Measurements from ENCODE around the gene FOXC1. TPM values are rescaled to one million over a fixed set of nuclear protein-coding genes. Genes with fewer than 3 reads are reported as not detected.

Gene FOXC1
- polyA plus RNA-seq, 1 donor: 1.7 TPM

DNA sequence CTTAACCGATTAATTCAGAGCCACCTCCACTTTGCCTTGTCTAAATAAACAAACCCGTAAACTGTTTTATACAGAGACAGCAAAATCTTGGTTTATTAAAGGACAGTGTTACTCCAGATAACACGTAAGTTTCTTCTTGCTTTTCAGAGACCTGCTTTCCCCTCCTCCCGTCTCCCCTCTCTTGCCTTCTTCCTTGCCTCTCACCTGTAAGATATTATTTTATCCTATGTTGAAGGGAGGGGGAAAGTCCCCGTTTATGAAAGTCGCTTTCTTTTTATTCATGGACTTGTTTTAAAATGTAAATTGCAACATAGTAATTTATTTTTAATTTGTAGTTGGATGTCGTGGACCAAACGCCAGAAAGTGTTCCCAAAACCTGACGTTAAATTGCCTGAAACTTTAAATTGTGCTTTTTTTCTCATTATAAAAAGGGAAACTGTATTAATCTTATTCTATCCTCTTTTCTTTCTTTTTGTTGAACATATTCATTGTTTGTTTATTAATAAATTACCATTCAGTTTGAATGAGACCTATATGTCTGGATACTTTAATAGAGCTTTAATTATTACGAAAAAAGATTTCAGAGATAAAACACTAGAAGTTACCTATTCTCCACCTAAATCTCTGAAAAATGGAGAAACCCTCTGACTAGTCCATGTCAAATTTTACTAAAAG, 2.7 kb downstream of the FOXC1 start:
- no peak for DNase-seq (ENCODE audit: low read depth)

GRCh38 chr6:1612974-1613306, 3.2 kb downstream of the FOXC1 start:
- DNase-seq (ENCODE audit: low read depth): no peak

DNA sequence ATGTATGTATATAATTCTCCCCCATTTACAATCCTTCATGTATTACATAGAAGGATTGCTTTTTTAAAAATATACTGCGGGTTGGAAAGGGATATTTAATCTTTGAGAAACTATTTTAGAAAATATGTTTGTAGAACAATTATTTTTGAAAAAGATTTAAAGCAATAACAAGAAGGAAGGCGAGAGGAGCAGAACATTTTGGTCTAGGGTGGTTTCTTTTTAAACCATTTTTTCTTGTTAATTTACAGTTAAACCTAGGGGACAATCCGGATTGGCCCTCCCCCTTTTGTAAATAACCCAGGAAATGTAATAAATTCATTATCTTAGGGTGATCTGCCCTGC, 3.6 kb downstream of the FOXC1 start:
- no peak for DNase-seq (ENCODE audit: low read depth)

GRCh38 chr6:1613688-1614447, 4.2 kb downstream of the FOXC1 start:
- DNase-seq (ENCODE audit: low read depth): no peak

DNA sequence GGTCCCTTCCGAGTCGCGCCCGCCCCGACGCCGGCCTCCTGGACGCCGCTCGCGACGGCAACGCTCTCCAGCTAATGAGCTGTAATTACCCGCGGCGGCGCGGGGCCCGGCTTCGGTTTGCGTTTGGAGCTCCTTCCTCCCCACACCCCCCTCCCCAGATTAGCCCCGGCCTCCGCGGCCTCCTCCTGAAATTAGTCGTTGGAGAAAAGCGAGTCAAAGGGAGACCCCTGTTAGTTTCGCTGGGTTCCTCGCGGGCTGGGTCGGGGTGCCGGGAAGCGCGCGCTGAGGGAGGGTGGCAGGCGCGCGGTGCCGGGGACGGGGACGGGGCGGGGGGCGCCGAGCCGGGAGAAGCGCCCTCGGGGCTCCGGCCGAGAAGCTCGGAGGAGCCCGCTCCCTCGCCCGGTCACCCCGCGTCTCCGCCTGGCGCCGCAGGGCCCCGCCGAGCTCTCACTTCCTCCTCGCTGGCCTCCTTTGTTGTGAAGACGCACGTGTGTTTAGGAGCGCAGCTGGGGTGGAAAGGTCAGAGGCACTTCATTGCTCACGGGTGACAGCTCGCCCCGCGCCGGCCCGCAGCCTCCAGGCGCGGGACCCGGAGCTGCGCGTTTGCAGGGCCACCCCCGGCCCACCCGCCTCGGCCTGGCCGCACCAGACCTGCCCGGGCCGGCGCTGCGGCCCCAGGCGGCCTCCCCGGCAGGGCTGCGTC, 4.9 kb downstream of the FOXC1 start:
- no peak for DNase-seq (ENCODE audit: low read depth)

- DNase-seq (ENCODE audit: low read depth): no peak
Observed at GRCh38 chr6:1615151-1615852, 5.6 kb downstream of the FOXC1 start.

GRCh38 chr6:1615853-1616420, 6.2 kb downstream of the FOXC1 start:
- DNase-seq (ENCODE audit: low read depth): no peak

DNA sequence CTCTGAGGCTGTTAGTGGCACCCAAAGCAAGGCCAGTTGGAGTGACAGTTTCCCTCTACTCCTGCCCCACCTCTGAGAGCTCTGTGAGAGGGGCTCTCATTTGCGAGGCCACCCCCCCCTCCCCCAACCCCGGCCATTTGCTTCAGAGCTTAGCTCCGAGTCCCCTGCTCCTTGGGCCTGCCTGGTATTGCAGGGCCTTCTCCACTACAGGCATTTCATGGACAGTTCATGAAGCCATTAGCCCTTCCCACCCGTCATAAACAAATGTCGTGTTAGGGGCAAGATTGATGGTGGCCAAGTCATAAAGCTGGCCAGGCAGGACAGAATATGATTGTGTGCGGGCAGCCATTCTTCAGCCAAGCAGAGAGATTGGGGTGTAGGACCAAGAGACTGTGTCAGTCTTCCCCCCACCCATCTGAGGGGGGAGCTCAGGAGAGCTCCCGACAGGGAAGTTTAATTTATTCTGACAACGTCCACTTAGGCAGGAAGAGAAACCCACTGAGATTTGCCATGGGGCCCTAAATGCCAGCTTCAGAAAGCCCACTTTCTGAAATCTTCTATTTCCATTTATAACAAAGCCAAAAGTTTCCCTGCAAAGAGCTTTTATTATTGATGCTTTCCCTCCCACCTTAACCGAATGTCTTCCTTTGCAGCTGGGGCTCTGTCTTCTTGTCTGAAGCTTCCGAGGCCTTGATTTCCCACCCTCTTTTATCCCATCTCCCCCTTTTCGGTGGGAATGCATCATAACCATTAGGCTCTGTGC, 7.2 kb downstream of the FOXC1 start:
- DNase-seq (ENCODE audit: low read depth): no peak

DNA sequence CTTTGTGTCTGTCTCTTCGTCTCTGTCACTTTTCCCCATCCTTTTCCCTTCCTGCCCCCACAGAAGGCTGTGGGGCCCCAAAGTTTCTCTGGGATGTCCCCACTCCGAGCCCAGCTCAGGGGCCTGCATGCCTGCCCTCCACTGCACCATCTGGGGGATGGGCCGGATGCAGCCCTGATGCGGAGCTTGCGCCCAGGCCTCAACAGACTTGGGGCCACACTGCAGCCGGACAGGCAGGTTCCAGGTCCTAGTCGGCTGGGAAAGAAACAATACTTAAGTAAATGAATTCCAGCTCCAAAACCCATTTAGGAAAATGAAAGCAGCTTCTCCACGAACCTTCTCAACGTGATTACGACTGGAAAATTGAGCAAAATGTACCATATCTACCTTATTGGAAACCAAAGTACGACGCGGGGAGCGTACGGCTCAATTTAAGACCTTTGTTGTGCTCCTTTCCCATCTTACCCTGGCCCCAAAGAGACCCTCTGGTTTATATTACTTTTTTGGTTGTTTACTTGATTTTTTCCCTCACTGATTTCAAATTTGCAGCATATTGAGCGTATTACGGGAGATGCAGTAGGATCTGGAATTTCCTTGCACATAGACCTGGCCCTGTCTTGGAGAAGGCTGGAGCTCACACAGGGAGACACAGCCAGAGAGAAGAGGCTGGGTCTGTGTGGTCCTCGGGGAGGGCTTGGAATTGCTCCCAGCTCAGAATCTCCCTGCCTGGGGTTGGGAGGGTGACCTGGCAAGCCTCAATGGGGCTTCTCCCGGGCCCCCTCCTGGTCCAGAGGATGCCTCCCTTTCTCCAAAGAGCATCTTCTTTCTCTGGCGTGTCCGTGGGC, 8.0 kb downstream of the FOXC1 start:
- DNase-seq (ENCODE audit: low read depth): no peak

DNA sequence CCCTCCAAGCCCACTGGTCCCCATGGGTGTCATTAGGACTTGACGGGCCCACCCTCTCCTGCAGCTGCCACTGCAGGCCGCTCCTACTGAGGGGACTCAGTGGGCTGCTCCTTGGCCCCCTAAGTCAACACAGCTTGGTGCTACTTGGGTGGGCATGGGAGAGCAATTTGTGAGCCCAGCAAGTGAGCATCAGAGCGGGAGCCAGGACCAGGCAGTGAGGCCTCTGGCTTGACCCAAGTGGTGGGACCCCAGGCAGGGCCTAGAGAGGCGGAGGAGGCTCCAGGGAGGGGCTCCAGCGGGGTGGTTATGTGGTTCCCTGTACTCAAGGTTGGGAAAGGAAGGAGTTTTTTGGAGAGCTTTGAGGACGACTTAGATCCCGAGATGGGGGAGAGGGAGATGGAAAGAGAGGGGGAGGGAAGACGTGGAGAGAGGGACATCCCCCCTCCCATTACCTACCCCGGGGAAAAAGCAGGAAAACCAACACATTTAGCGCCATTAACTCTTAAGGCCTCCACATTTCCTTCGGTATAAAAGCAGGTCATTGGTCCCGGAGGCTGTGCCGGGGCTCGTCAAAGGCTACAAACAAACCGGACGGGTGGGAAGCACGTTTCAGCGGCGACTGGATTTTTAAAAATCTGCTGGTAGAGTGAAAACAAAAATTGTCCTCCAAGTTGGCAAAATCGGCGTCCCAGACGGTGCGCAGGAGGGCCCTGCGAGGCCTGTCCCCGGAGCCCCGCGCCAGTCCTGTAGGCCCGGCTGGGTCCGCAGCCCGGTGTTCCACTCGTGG, 8.8 kb downstream of the FOXC1 start:
- DNase-seq (ENCODE audit: low read depth): no peak

- no peak for DNase-seq (ENCODE audit: low read depth)
Observed at GRCh38 chr6:1619098-1619672, 9.5 kb downstream of the FOXC1 start.

- DNase-seq (ENCODE audit: low read depth): no peak
Observed at GRCh38 chr6:1619673-1620503, 10.2 kb downstream of the FOXC1 start.

- DNase-seq (ENCODE audit: low read depth): no peak
Observed at GRCh38 chr6:1620504-1621069, 10.9 kb downstream of the FOXC1 start.

GRCh38 chr6:1621070-1621701, 11.5 kb downstream of the FOXC1 start:
- DNase-seq (ENCODE audit: low read depth): no peak

DNA sequence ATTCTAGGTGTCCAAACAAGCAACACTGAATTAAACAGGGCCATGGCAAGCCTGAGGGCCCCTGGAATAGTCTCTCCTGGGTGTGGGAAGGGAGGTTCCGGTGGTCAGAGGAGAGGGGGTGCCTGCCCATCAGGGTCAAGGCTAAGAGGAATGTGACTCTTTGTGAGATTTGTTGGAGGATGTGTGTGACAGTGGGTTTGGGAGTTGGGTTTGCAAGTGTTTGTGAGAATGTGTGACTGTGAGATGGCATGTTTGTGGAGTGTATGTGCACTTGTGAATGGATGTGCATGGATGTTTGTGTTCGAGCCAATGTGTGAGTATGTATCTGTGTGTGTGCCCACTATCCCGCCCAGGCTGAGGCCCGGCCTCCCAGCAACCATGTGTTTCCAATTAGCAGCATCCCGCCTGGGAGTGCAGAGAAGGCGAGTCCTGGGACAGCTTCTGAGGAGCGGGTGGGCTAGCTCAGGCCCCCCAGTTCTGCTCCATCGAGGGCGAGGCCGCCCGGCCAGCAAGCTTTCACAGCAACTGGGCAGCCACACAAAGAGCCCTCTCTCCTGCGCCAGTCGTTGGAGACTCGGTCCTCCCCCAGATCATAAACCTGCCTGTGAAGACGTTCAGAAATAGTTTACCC, 12.6 kb downstream of the FOXC1 start:
- DNase-seq (ENCODE audit: low read depth): no peak

DNA sequence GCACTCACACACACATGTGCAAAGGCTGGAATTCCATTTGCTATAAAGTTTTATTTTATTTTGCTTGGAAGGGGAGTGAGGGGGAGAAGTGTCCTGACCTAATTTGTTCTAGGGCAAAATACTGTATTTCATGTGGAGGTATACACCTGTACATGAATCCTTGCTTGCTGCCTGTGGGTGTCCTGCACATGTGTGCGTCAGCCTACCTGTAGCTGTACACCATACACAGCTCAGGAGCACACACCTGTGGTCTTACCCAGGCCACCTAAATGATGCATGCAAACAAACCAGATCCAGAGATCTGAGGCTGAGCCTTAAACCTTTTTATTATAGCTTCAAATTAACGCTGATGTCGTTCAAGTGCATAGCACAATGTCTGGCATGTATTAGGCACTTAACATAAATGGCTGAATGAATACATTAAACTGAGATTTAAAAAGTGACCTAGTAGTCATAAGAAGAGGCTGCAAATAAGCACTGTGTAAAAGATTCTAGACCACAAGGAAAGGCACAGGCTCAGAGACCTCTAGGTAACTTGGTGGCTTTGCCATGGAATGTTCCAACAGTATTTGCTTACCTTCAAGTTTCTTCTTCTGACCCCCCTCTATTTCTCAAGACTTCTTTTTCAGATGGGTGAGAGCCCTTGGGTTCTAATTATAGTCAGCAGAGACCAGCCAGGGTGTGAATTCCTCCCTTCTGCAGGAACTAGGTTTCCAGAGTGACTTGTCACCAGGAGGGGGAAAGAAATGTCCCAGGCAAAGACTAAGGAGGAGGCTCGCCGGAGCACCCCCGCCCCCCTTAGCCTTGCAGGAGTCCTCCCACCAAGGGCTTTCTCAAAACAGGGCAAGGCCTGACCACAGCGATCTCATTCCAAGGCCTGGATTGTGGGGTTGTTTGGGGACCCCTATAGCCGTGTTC, 13.4 kb downstream of the FOXC1 start:
- DNase-seq (ENCODE audit: low read depth): no peak
